GM21360 (cell line): Measurements from ENCODE around the gene C15orf40.
"Not testable (repeated sequence)": the region's sequence is repeated elsewhere in the genome, so short reads cannot be mapped to it uniquely, and the experiment has no call there.

Experiments used
- ATAC-seq: cut with Tn5 transposase; IDR thresholded peaks from one replicate; pipeline ENCODE4 v1.9.1; 2021; ENCODE audit warnings: mild to moderate bottlenecking, moderate library complexity; ENCODE audit not compliant: unreplicated experiment

C15orf40 gene

DNA sequence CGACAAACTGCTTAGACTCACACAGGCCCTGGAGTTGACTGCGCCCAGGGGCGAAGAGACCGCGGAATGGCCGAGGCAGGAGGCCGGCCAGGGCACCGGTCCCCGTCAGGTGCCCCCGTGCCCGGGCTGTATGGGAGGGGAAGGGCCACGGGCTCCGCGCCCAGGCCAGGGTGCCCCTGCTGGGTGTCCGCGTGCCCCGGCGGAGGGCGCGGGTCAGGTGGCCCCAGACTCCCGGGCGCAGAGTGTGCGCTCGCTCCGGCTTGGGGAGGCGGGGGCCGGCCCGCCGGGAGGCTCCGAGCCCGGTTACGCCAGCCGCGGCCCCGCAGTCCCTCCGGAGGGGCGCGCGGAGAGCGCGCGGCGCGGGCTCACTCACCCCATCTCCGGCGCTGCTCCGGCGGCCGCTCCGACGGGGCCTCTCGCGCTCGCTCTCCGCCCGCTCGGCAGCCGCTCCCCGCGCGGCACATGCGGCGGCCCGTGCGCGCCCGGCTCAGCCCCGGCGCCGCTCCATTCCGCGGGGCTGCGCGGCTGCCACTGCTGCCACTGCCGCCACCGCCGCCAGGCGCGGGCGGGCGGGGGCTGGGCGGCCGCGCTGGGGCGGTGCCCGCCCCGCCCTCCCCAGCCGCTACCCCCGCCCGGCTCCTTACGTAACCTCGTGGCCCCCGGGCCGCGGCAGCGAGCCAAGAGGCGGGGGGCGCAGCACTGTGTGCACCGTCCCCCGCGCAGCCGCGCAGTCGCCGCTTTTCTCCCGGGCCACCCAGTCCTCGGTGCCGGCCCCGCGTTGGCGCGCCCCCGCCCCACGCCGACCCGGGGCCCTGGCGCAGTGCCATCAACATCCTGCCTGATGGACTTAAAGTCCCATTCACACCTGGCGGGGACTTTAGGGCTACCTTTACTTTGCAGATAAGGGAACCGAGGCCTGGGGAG lies 59.0 kb downstream of the C15orf40 start, which contains the start of gene HOMER2:
TSS of gene HOMER2 (minus strand) at position 563 of the 924 bp plus-strand sequence. CDS start at position 378, 185 bp downstream.
- no peak for ATAC-seq

DNA sequence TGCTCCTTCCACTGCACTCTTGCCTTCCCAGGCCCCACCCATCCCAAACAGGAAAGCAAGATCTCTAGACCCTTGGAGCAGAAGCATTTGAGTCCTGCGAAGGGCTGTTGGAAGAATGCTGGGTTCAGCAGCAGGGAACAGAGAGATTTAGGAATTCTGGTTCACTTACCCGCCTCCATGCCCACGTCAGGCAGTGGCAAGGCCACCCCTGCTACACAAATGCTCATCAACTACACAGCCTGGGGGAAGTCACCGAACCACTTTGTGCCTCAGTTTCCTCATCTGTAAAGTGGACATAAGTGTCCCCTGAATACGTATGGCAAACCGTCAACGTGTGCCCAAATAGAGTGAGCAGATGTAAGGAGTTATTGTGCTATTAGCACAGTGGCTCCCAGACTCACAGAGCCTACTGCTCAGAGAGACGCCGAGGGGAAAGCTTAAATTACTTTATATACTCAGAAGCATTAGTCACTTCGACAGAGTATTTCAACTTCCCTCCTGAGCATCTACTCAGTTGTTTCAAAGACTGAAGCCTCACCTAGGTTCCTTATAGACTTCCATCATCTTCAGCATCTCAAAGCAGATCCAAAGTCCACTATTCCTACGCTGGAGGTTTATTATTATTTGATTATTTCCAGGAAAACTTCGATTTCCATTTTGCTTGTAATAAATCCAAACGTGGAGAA lies 59.8 kb downstream of the C15orf40 start:
- ATAC-seq = no peak

DNA sequence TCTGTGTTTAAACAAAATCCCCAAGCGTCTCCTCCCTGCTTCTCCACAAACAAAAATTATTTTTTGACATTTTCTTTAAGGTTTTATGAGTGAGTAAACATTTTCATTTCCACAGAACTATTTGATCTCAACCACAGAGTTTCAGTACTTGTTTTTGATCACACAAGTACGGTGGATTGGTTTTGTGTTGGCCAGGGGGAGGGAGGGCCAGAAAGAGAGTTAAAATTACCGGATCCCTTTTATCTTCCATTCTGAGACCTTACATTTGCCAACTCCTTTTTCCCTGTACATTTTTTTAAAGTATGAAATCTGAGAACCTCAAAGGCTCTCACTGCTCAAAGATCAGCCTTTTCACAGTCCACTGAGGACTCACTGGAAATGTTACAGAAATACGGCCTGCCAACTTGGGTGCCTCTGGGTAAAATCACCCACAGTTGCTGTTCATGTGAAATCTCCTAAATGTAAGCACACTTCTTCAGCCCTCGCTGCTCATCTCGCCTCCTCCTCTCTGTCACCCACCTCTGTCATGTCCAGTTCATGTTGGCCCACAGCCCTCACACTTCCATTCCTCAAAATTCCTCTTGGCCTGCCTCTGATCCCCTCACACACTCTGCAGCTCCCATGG lies 60.6 kb downstream of the C15orf40 start:
- peak; percentile 62 for ATAC-seq

DNA sequence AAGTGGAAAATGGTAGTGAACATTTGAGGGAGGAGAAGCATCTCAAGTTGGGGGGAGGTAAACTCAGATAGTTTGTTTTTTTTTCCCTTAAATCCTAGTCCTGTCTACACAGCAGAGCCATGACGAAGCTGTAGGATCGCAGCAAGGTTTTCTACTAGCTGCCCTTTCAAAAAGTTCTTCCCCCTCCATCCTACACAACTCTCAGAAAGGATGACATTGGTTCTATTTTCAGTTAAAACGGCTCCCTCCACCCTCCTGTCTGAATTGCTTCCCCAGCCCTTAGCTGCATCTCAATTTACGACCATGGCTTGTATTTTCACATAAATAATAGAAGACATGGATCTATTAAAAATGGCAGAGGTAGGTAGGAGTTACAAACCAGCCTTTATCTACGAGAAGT lies 61.1 kb downstream of the C15orf40 start:
- no peak for ATAC-seq

GRCh38 chr15:82946155-82946701 lies 65.2 kb downstream of the C15orf40 start:
- no peak for ATAC-seq

GRCh38 chr15:82945326-82945725 lies 66.1 kb downstream of the C15orf40 start:
- no peak for ATAC-seq

- no peak for ATAC-seq
These were observed 66.6 kb downstream of the C15orf40 start for GRCh38 chr15:82944821-82945220.

- ATAC-seq = no peak
These were observed 67.4 kb downstream of the C15orf40 start for GRCh38 chr15:82944056-82944455.

- ATAC-seq = no peak
These were observed 68.3 kb downstream of the C15orf40 start for GRCh38 chr15:82943176-82943575.

DNA sequence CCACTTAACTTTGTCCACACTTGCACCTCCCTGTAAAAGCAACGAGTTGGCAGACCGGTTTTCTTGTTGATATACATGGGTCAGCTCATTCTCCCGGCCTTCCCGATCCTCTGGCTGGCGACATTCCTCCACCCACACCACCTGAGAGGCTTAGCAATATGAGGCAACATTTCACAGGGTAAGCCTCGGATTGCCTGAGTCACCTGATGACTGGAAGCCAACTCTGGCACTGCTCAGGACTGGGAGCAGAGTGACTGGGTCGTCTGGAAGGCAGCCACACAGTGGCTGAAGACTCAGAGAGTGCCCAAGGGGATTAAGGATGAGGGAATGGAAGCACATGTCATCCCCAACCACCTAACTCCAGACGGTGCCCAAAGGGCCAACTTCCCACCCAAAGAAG lies 68.7 kb downstream of the C15orf40 start:
- ATAC-seq = no peak

GRCh38 chr15:82939678-82940077 lies 71.8 kb downstream of the C15orf40 start:
- not testable (repeated sequence) for ATAC-seq
